Smooth muscle cell (in vitro differentiated cells): ENCODE data around the gene ATAD3C. TPM values are rescaled to one million over a fixed set of nuclear protein-coding genes. Genes with fewer than 3 reads are reported as not detected.

Experiments used
- DNase-seq: peaks from one replicate; lab custom pipeline; 2025; ENCODE audit not compliant: unreplicated experiment; lab: John Stamatoyannopoulos, UW
- H2AFZ ChIP-seq: fragments of 200-600 bp; sonication (generic); 2 replicates; pipeline ENCODE4 v1.6.0; 2016; ENCODE audit warnings: antibody characterized with exemption, low read depth, mild to moderate bottlenecking
- H3F3A ChIP-seq: fragments of 200-600 bp; sonication (generic); 2 replicates; pipeline ENCODE4 v1.6.0; 2017; ENCODE audit warnings: antibody characterized with exemption, low read depth
- H3K27ac ChIP-seq: fragments of 200-600 bp; sonication (generic); 2 replicates; pipeline ENCODE4 v1.5.1; 2016; ENCODE audit warnings: low read depth, mild to moderate bottlenecking
- H3K27me3 ChIP-seq: fragments of 200-600 bp; sonication (generic); 2 replicates; pipeline ENCODE4 v1.6.1; 2016; ENCODE audit warnings: low read depth, mild to moderate bottlenecking
- H3K36me3 ChIP-seq: fragments of 200-600 bp; sonication (generic); 2 replicates; pipeline ENCODE4 v1.5.1; 2016; ENCODE audit warnings: low read depth
- H3K4me1 ChIP-seq: fragments of 200-600 bp; sonication (generic); 2 replicates; pipeline ENCODE4 v1.5.1; 2016; ENCODE audit warnings: low read depth
- H3K4me2 ChIP-seq: fragments of 200-600 bp; sonication (generic); 2 replicates; pipeline ENCODE4 v1.6.0; 2016; ENCODE audit warnings: mild to moderate bottlenecking
- H3K4me3 ChIP-seq: fragments of 200-600 bp; sonication (generic); 2 replicates; pipeline ENCODE4 v1.5.1; 2016; ENCODE audit warnings: mild to moderate bottlenecking
- H3K79me2 ChIP-seq: fragments of 200-600 bp; sonication (generic); 2 replicates; pipeline ENCODE4 v1.6.0; 2016; ENCODE audit warnings: low read depth, mild to moderate bottlenecking
- H3K9ac ChIP-seq: fragments of 200-600 bp; sonication (generic); 2 replicates; pipeline ENCODE4 v1.6.0; 2016; ENCODE audit warnings: low read depth
- H3K9me3 ChIP-seq: fragments of 200-600 bp; sonication (generic); replicated peaks from 2 replicates; pipeline ENCODE4 v1.5.1; 2016; ENCODE audit warnings: low read depth
- H4K20me1 ChIP-seq: fragments of 200-600 bp; sonication (generic); 2 replicates; pipeline ENCODE4 v1.6.0; 2016; ENCODE audit warnings: low read depth
- CTCF ChIP-seq: fragments of 200-600 bp; sonication (generic); IDR thresholded peaks from 2 replicates; pipeline ENCODE4 v1.5.1; 2017; ENCODE audit warnings: borderline replicate concordance, mild to moderate bottlenecking, antibody characterized with exemption; ENCODE audit not compliant: insufficient read depth, poor library complexity, severe bottlenecking
- WGBS: methylation state at CpG from one replicate; pipeline ENCODE4 v1.1.7; 2016; ENCODE audit warnings: low lambda C conversion rate; 5-methylcytosine and 5-hydroxymethylcytosine counted together
- polyA plus RNA-seq: library from polyadenylated mRNA; unstranded; fragments of >200 nt; fragmentation: Nextera tagmentation; extraction: Ambion mirVana; gene quantifications from 2 replicates; pipeline ENCODE4 v1.2.1, GENCODE V29; 2016
- total RNA-seq: library from RNA; depleted of rRNA; stranded (reverse); fragments of >200 nt; gene quantifications from 2 replicates; pipeline ENCODE4 v1.2.3, GENCODE V29; 2014

Gene ATAD3C
- total and polyA plus RNA-seq, 2 experiments from 2014 or later = 0.09 to 0.86 TPM

GRCh38 chr1:1425753-1426495 lies 23.6 kb upstream of the ATAD3C start:
- no peak for DNase-seq
- no peak overlapping the region for H3K27ac ChIP-seq
- 70% methylated on average over 5 of the region's 33 CpGs for WGBS
- H3K9ac ChIP-seq = no peak overlapping the region
- no peak for TF ChIP-seq CTCF
- H3K36me3 ChIP-seq = no peaks in the 10 kb centered on the region
- H3K9me3 ChIP-seq = no peaks in the 10 kb centered on the region
- peaks cover 22% of the 10 kb centered on the region for H3K4me1 ChIP-seq
- H3K79me2 ChIP-seq = no peaks in the 10 kb centered on the region
- peaks cover 25% of the 10 kb centered on the region for H3F3A ChIP-seq
- no peak overlapping the region for H3K4me3 ChIP-seq
- no peaks in the 10 kb centered on the region for H3K27me3 ChIP-seq
- no peak overlapping the region for H2AFZ ChIP-seq
- no peak overlapping the region for H3K4me2 ChIP-seq
- H4K20me1 ChIP-seq = no peaks in the 10 kb centered on the region

GRCh38 chr1:1426496-1427105 lies 22.9 kb upstream of the ATAD3C start:
- H4K20me1 ChIP-seq = no peaks in the 10 kb centered on the region
- no peak overlapping the region for H3K9ac ChIP-seq
- H3K27ac ChIP-seq = no peak overlapping the region
- no peaks in the 10 kb centered on the region for H3K9me3 ChIP-seq
- peaks cover 24% of the 10 kb centered on the region for H3K4me1 ChIP-seq
- WGBS = 44% methylated on average over 12 of the region's 19 CpGs
- H3F3A ChIP-seq = peaks cover 25% of the 10 kb centered on the region
- no peaks in the 10 kb centered on the region for H3K27me3 ChIP-seq
- DNase-seq = no peak
- H2AFZ ChIP-seq = no peak overlapping the region
- no peak overlapping the region for H3K4me2 ChIP-seq
- no peaks in the 10 kb centered on the region for H3K36me3 ChIP-seq
- H3K79me2 ChIP-seq = no peaks in the 10 kb centered on the region
- TF ChIP-seq CTCF = no peak
- no peak overlapping the region for H3K4me3 ChIP-seq

- Histone ChIP-seq H3F3A (peaks cover 25% of the 10 kb centered on the region), H3K79me2 (no peaks in the 10 kb centered on the region), H4K20me1 (no peaks in the 10 kb centered on the region), H3K9me3 (no peaks in the 10 kb centered on the region), H3K27ac (no peak overlapping the region), H3K4me3 (peak overlapping the region; percentile 57), H3K27me3 (no peaks in the 10 kb centered on the region), H3K4me1 (peaks cover 31% of the 10 kb centered on the region), H3K36me3 (no peaks in the 10 kb centered on the region), H3K9ac (no peak overlapping the region), H3K4me2 (peak overlapping the region; percentile 83), H2AFZ (no peak overlapping the region)
- WGBS = 10% methylated on average over 2 of the region's 66 CpGs
- TF ChIP-seq CTCF = no peak
- DNase-seq = no peak
These were observed 22.2 kb upstream of the ATAD3C start for GRCh38 chr1:1427106-1427819.
